Measurements from ENCODE around the gene FAM50B.

FAM50B gene

GRCh38 chr6:3875486-3875885, 26.3 kb downstream of the FAM50B start:
- no peak for DNase-seq

- DNase-seq: no peak
These were observed 26.9 kb downstream of the FAM50B start for GRCh38 chr6:3876101-3876500.

GRCh38 chr6:3876866-3877265, 27.7 kb downstream of the FAM50B start:
- DNase-seq: no peak

GRCh38 chr6:3878048-3878666, 29.0 kb downstream of the FAM50B start:
- DNase-seq: no peak

- no peak for DNase-seq
These were observed 30.2 kb downstream of the FAM50B start for GRCh38 chr6:3879194-3879952.

GRCh38 chr6:3881711-3882421, 32.7 kb downstream of the FAM50B start:
- no peak for DNase-seq

GRCh38 chr6:3882431-3882830, 33.3 kb downstream of the FAM50B start:
- DNase-seq: no peak

- DNase-seq: no peak
These were observed 33.7 kb downstream of the FAM50B start for GRCh38 chr6:3882866-3883265.

GRCh38 chr6:3884007-3884745, 35.0 kb downstream of the FAM50B start:
- no peak for DNase-seq

- DNase-seq: no peak
These were observed 36.3 kb downstream of the FAM50B start for GRCh38 chr6:3885262-3886036.

GRCh38 chr6:3887150-3887700, 38.1 kb downstream of the FAM50B start:
- no peak for DNase-seq

GRCh38 chr6:3888153-3888957, 39.2 kb downstream of the FAM50B start:
- DNase-seq: no peak

- no peak for DNase-seq
These were observed 40.9 kb downstream of the FAM50B start for GRCh38 chr6:3890047-3890446.

GRCh38 chr6:3891883-3892282, 42.7 kb downstream of the FAM50B start:
- DNase-seq: no peak

- no peak for DNase-seq
These were observed 43.4 kb downstream of the FAM50B start for GRCh38 chr6:3892603-3893002.

GRCh38 chr6:3893487-3893886, 44.3 kb downstream of the FAM50B start:
- no peak for DNase-seq

- DNase-seq: no peak
These were observed 44.7 kb downstream of the FAM50B start for GRCh38 chr6:3893917-3894316.

- no peak for DNase-seq
These were observed 45.6 kb downstream of the FAM50B start for GRCh38 chr6:3894590-3895311.

- no peak for DNase-seq
These were observed 46.1 kb downstream of the FAM50B start for GRCh38 chr6:3895312-3895653.

GRCh38 chr6:3895805-3896204, 46.6 kb downstream of the FAM50B start:
- DNase-seq: no peak
